GM21526 (cell line): ENCODE results near the gene INSM2.

Source experiments
- ATAC-seq: cut with Tn5 transposase; IDR thresholded peaks from one replicate; pipeline ENCODE4 v1.9.1; 2021; ENCODE audit warnings: moderate library complexity; ENCODE audit not compliant: unreplicated experiment, low FRiP score

The INSM2 gene

DNA sequence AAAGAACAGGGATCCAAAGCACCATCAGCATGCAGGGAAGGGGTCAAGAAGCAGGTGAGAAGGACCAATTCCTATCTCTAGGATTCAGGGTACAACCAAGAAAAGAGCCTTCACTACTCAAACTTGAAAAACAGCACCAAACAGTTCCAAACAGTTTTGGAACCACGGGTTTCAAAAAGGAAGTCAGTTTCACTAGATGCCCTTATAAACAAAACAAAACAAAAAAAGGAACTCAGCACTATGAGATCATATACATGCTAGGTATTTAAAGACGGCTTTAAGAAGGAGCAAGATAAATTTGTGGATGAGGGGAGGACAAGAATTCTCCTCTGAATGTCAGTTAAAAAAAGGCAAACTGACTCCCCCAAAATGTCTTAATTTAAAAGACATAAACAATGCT is 6.0 kb downstream of the INSM2 start:
- ATAC-seq = peak; percentile 60

GRCh38 chr14:35543006-35543405 is 9.0 kb downstream of the INSM2 start:
- ATAC-seq = no peak

DNA sequence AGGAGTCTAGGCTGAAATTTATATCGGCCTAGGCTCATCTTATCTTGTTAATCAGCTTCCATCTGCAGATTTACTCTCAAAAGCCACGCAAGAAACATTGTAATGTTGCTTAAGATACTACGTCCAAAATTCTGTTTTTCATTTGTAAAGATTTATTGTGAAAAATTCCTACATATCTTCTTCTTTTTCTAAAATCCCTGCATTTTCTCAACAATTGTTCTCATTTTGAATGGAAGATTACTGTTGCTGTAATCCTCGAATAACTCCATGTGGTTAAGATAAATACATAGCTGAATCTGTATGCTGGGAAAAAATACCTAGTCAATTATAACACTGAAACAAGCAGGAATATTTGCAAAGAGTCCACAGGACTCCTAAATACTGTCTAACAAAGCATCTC is 15.6 kb downstream of the INSM2 start:
- ATAC-seq = no peak

- no peak for ATAC-seq
Observed at GRCh38 chr14:35551081-35551480, 17.1 kb downstream of the INSM2 start.

GRCh38 chr14:35553808-35554207 is 19.8 kb downstream of the INSM2 start:
- ATAC-seq = no peak

DNA sequence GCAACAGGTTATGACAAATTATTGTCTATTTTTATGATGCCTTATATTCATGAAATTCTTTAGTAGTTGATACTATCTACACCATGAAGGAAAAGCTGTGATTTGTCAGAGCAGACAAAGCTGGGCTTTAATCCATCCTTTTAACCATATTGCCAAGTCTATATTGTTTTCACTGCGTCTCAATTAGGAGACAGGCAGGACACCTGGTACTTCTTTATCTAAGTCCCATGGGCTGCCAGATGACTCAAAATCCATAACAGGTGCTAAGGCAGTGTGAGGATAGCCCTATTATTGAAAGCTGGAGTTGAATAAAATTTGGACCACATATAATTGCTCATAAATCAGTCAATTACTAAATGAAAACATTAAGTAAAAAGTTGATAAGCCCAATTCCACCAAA is 22.6 kb downstream of the INSM2 start:
- no peak for ATAC-seq

DNA sequence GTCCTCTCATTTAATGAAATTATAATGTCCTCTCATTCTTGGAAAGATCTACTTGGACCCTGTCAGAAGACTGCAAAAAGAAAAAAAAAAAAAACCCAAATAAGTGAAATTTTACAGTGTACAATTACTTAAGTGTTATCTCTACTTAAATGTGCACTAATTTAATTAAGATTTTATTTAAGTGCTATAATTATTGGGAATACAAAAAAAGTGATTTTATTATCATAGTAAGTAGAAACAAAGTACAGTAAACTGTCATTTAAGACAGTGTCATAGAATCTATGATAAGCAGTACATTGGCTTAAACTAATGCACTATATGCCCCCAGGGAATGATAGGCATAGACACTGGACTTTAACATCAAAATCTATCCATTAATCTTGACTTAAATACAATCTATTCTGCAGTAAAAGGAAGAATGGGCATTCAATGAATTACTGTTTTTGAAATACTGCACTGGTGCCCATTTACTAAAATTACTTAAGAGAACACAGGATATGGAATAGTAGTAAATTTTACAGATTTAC is 23.3 kb downstream of the INSM2 start:
- ATAC-seq = no peak

DNA sequence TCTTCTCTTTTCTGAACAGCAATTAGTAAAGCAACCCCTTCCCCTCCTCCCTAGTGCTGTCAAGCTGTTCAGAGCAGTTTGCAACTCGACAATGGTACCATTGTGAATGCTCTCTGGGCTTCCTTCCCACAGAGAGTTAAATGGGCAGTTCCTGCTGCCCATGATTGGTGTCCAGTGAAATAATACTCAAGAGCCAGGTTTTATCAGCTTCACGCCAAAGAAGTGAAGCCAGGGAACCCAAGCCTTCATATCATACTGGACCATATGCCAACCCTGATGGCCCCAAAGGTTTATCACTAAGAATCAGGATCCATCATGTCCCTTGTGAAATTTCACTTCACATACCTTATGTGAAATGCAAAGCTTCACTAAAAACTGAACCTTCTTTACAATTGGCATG is 24.7 kb downstream of the INSM2 start:
- no peak for ATAC-seq

DNA sequence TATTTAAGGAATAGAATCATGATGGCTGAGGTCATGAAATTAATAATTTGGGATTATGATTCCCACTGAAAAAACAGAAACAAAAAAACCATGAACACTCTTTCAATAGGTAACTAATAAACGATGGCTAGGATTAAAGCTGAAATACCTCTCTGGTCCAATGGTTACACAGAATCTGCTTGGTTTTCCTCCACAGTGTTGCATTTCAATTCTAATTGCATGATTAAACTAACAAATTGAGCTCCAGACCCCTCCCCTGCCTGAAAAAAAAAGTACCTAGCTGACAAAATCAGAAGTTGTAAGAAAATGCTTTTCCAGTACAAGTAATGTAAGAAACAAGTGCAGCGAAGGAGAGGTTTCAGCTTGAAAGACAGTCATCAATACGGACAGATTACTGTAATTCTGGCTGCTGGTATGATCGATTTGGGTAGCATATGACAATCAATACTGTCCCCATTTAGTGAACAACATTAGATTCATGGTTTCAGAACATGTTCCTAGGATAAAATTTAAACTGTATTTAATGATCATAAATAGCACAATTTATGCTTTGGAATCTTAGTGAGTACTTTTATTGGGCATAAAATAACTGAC is 32.0 kb downstream of the INSM2 start:
- ATAC-seq = no peak

- no peak for ATAC-seq
Observed at GRCh38 chr14:35571598-35571997, 37.6 kb downstream of the INSM2 start.

DNA sequence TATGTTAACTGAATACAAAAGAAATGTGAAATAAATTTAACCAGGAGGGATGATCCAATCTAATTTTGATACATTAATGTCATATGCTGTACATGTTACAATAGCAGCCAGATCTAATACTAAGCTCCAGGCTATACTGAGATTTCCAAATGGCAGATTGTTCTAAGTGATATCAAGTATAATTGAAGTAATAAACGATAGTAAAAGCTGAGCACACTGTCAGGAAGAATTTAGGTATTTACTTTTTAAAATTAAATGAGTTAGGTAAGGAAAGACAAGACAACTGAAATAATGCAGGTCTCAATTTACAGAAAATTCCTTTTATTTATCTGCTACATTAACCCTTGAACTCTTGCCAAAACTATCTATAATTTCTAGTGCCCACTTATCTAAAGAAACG is 39.9 kb downstream of the INSM2 start:
- no peak for ATAC-seq

- no peak for ATAC-seq
Observed at GRCh38 chr14:35576260-35576659, 42.3 kb downstream of the INSM2 start.

DNA sequence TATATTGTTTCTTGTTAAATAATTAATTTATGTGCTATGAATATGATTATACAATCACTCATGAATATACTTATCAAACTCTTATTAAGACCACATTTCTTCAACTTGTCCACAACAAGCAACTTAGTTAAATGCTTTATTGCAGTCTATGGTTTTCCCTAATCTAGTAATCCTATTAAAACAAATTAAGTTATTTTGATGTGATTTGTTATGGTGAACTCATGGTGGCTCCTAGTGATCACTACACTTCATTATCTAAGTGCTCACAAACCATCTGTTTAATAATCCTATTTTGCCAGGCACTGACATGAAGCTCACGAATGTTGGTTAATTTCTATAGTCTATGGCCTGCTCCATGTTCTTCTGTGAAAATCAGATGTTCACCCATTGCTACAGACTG is 42.9 kb downstream of the INSM2 start:
- ATAC-seq = no peak

- ATAC-seq = no peak
Observed at GRCh38 chr14:35578135-35578534, 44.2 kb downstream of the INSM2 start.

DNA sequence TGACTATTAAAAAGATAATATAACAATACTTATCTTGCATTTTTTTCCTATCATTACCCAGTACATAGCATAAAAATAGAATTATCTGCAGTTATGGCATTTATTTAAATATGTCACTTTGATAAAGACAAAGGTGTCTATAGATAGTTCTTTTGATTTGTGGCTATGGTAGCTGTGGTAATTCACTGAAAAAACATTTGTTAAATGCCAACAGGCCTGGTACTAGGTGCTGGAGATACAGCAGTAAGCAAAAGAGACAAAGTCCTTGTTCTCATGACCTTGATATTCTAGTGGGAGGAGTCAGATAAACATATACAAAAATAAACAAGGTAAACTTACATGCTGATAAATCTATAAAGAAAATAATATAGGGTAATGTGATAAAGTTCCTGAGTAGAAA is 44.7 kb downstream of the INSM2 start:
- no peak for ATAC-seq
